ENCODE data around the gene PPM1F. TPM values are rescaled to one million over a fixed set of nuclear protein-coding genes. Genes with fewer than 3 reads are reported as not detected.

Gene PPM1F
- total RNA-seq, 4 donors from 2014 or later, result 18.3 to 29.5 (median 25.8) TPM

- no peak for TF ChIP-seq POLR2A (IDR thresholded peaks at IDR 0.05)
- TF ChIP-seq, protein P1, sequence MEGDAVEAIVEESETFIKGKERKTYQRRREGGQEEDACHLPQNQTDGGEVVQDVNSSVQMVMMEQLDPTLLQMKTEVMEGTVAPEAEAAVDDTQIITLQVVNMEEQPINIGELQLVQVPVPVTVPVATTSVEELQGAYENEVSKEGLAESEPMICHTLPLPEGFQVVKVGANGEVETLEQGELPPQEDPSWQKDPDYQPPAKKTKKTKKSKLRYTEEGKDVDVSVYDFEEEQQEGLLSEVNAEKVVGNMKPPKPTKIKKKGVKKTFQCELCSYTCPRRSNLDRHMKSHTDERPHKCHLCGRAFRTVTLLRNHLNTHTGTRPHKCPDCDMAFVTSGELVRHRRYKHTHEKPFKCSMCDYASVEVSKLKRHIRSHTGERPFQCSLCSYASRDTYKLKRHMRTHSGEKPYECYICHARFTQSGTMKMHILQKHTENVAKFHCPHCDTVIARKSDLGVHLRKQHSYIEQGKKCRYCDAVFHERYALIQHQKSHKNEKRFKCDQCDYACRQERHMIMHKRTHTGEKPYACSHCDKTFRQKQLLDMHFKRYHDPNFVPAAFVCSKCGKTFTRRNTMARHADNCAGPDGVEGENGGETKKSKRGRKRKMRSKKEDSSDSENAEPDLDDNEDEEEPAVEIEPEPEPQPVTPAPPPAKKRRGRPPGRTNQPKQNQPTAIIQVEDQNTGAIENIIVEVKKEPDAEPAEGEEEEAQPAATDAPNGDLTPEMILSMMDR (IDR thresholded peaks at IDR 0.05), result no peak
- no peak for DNase-seq (ENCODE audit: low spot score in 2 of 2)
- WGBS, 2 donors, result 87 to 93% methylated on average over 5 to 6 of the region's 6 CpGs
- intact Hi-C loops (cut with DNase I; ENCODE audit: low total_unique reads), result no loop called here
- no peak overlapping the region for H3K4me3 ChIP-seq (ENCODE audit: low read depth, poor library complexity, severe bottlenecking)
Observed at GRCh38 chr22:21972806-21973205, 20.2 kb upstream of the PPM1F start.

- no peak overlapping the region for H3K4me3 ChIP-seq (ENCODE audit: low read depth, poor library complexity, severe bottlenecking)
- DNase-seq (ENCODE audit: low spot score in 2 of 2), result no peak
- intact Hi-C loops (cut with DNase I; ENCODE audit: low total_unique reads), result no loop called here
- 74 to 76% methylated on average over 7 of the region's 7 CpGs for WGBS, 2 donors
- TF ChIP-seq, protein P1 (IDR thresholded peaks at IDR 0.05), result no peak
- TF ChIP-seq POLR2A (IDR thresholded peaks at IDR 0.05), result no peak
Observed at GRCh38 chr22:21972293-21972779, 19.7 kb upstream of the PPM1F start.

GRCh38 chr22:21971858-21972275, 19.2 kb upstream of the PPM1F start:
- H3K4me3 ChIP-seq (ENCODE audit: low read depth, poor library complexity, severe bottlenecking), result no peak overlapping the region
- no peak for DNase-seq (ENCODE audit: low spot score in 2 of 2)
- intact Hi-C loops (cut with DNase I; ENCODE audit: low total_unique reads), result no loop called here
- TF ChIP-seq, protein P1 (IDR thresholded peaks at IDR 0.05), result no peak
- TF ChIP-seq POLR2A (IDR thresholded peaks at IDR 0.05), result no peak
- 91 to 93% methylated on average over 7 of the region's 7 CpGs for WGBS, 2 donors

DNA sequence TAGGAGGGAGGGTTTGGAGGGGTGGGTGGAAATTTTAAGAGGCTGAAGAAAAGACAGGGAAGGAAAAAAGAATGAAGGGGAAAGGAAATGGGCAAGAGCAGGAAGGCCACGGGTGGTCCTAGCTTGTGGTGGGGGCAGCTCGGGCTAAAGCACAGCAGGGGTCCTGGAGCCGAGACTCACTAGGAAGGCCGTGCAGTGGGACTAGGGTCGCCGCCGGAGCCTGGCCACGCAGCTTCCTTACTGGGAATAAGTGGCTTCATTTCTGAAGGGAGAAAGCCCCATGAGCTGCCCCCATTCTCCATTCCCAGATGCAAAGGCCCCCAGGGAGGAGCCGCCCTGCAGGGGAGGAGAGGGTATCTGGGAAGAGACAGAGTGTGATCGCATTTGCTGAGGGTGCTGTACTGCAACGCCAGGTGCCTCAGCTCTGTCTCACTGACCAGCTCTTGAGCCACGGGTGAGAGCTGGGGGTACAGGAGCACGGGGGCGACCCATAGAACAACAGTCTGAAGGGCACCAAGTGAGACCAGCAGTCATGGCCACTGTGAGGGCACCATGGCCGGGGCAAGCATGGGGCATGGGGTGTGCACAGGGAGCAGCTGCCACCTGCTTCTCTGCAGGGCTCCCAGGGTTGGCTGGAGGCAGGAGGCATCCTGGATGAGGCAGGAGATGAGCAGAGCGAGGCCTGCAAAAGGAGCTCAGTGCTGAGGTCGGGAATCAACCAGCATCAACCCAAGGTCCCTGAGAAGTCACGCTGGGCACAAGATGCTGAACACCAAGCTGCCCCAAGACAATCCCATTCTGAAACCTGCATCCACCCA, 18.4 kb upstream of the PPM1F start:
- no peak for DNase-seq (ENCODE audit: low spot score in 2 of 2)
- WGBS, 2 donors, result 93% methylated on average over 18 of the region's 18 CpGs
- intact Hi-C loops (cut with DNase I; ENCODE audit: low total_unique reads), result no loop called here
- no peak overlapping the region for H3K4me3 ChIP-seq (ENCODE audit: low read depth, poor library complexity, severe bottlenecking)
- TF ChIP-seq POLR2A (IDR thresholded peaks at IDR 0.05), result no peak
- TF ChIP-seq, protein P1 (IDR thresholded peaks at IDR 0.05), result no peak

DNA sequence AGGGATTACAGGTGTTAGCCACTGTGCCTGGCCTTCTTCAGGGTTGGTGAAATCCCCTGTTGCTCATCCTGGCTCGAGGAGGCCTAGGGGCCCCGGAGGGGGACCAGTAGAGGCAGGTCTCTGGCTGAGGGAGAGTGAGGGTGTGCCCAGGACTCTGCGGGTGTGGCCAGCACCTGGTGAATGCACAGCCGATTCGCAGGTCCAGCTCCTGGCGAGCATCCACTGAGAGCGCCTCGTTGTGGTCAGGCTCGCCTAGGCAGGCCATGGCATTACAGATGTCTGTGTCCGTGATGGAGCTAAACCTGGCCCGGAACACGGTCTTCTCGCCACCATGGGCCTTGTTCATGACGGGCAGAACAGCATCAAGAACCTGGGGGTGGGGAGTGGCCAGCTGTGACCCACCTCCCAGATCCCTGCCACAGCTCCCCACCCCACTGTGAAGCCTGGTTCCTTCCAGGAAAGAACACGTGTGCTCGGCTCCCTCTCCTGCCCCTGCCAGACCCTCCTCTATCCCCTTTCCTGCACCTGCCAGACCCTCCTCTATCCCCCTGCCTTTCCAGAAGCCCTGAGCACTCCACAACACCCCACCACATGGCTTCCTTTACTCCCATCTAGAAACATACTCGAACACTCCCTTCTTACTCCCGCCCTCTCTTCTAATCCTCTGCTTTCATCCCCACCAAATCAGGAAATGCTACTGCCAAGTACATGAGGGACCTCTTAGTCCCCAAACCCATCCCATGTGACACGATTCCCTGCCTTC, 17.6 kb upstream of the PPM1F start:
- intact Hi-C loops (cut with DNase I; ENCODE audit: low total_unique reads), result no loop called here
- 69 to 77% methylated on average over 13 to 17 of the region's 19 CpGs for WGBS, 2 donors
- no peak for TF ChIP-seq POLR2A (IDR thresholded peaks at IDR 0.05)
- TF ChIP-seq, protein P1 (IDR thresholded peaks at IDR 0.05), result no peak
- H3K4me3 ChIP-seq (ENCODE audit: low read depth, poor library complexity, severe bottlenecking), result no peak overlapping the region
- no peak for DNase-seq (ENCODE audit: low spot score in 2 of 2)

Data from lower leg skin (tissue), 4 donors.